Neural progenitor cell (in vitro differentiated cells): ENCODE results near the gene EEF1G. TPM values are rescaled to one million over a fixed set of nuclear protein-coding genes. Genes with fewer than 3 reads are reported as not detected.

Experiments used
- DNase-seq: peaks from one replicate; pipeline ENCODE4 v3.0.0-alpha.2; 2016; ENCODE audit warnings: low spot score
- H2AFZ ChIP-seq: fragments of 200-600 bp; sonication (generic); replicated peaks from 2 replicates; pipeline ENCODE4 v1.6.1; 2016; ENCODE audit warnings: antibody characterized with exemption
- H3F3A ChIP-seq: fragments of 200-600 bp; sonication (generic); 2 replicates; pipeline ENCODE4 v1.6.1; 2016; ENCODE audit warnings: antibody characterized with exemption, low read depth
- H3K27ac ChIP-seq: fragments of 200-600 bp; sonication (generic); 2 replicates; pipeline ENCODE4 v1.5.1; 2016; ENCODE audit warnings: mild to moderate bottlenecking
- H3K27me3 ChIP-seq: fragments of 200-600 bp; sonication (generic); 2 replicates; pipeline ENCODE4 v1.6.1; 2016; ENCODE audit warnings: mild to moderate bottlenecking, moderate library complexity
- H3K36me3 ChIP-seq: fragments of 200-600 bp; sonication (generic); 2 replicates; pipeline ENCODE4 v1.5.1; 2016
- H3K4me1 ChIP-seq: fragments of 200-600 bp; sonication (generic); 2 replicates; pipeline ENCODE4 v1.6.1; 2016; ENCODE audit warnings: mixed run types
- H3K4me2 ChIP-seq: fragments of 200-600 bp; sonication (generic); 2 replicates; pipeline ENCODE4 v1.6.1; 2016
- H3K4me3 ChIP-seq: fragments of 200-600 bp; sonication (generic); 2 replicates; pipeline ENCODE4 v1.5.1; 2016
- H3K79me2 ChIP-seq: fragments of 200-600 bp; sonication (generic); 2 replicates; pipeline ENCODE4 v1.6.1; 2016; ENCODE audit warnings: low read depth
- H3K9ac ChIP-seq: fragments of 200-600 bp; sonication (generic); 2 replicates; pipeline ENCODE4 v1.6.1; 2016
- H3K9me3 ChIP-seq: fragments of 200-600 bp; sonication (generic); 2 replicates; pipeline ENCODE4 v1.5.1; 2016; ENCODE audit warnings: low read depth
- H4K20me1 ChIP-seq: fragments of 200-600 bp; sonication (generic); 2 replicates; pipeline ENCODE4 v1.6.1; 2016; ENCODE audit warnings: low read depth
- H3K27ac Mint-ChIP-seq: 3 replicates; pipeline ENCODE4 v1.8.0; 2021; ENCODE audit warnings: mixed read lengths
- H3K27me3 Mint-ChIP-seq: 2 replicates; pipeline ENCODE4 v1.8.0; 2022; ENCODE audit warnings: low read depth, mild to moderate bottlenecking, inconsistent platforms, moderate library complexity, mixed read lengths; ENCODE audit not compliant: insufficient read depth
- H3K36me3 Mint-ChIP-seq: 3 replicates; pipeline ENCODE4 v1.8.0; 2021; ENCODE audit warnings: mixed read lengths
- H3K4me1 Mint-ChIP-seq: 3 replicates; pipeline ENCODE4 v1.8.0; 2021; ENCODE audit warnings: mixed read lengths
- H3K4me3 Mint-ChIP-seq: 3 replicates; pipeline ENCODE4 v1.8.0; 2021; ENCODE audit warnings: mild to moderate bottlenecking, moderate library complexity, mixed read lengths
- H3K9me3 Mint-ChIP-seq: 3 replicates; pipeline ENCODE4 v1.8.0; 2020; ENCODE audit warnings: mixed read lengths
- EZH2 ChIP-seq: fragments of 200-600 bp; sonication (generic); IDR thresholded peaks from 2 replicates; pipeline ENCODE4 v1.6.1; 2017; ENCODE audit warnings: antibody characterized with exemption, mild to moderate bottlenecking, moderate library complexity
- EZH2phosphoT487 ChIP-seq: fragments of 200-600 bp; sonication (generic); IDR thresholded peaks from 2 replicates; pipeline ENCODE4 v1.6.1; 2017; ENCODE audit warnings: antibody characterized with exemption
- total RNA-seq: library from RNA; depleted of rRNA; stranded (reverse); fragments of >200 nt; gene quantifications from 2 replicates; pipeline ENCODE4 v1.2.3, GENCODE V29; 2015; ENCODE audit warnings: low replicate concordance
- TF ChIP-seq, protein P1 (sequence below): fragments of 200-600 bp; sonication (generic); IDR thresholded peaks from 2 replicates; pipeline ENCODE4 v1.5.1; 2017; ENCODE audit warnings: antibody characterized with exemption, mild to moderate bottlenecking

The EEF1G gene
- total RNA-seq, 1 donor from 2014 or later = 2,358 TPM

DNA sequence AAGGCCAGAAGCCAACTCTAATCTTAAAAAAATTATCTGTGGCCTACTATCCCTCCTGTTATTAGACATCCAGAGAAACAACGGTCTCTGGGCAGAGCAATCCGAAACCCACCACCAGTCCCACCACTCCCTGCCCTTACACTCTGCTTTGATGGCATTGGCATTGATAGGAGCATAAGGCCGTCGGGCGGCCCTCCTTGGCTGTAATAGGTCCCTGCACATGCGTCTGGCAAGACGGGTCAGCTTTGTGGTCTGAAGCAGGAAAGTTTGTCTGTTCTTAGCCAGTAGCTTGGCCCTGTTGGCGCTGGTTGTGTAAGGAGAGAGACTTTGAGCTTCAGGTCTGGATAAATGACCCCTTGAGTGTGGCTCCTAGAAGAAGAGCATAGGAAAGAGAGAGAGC, 21.4 kb upstream of the EEF1G start:
- H3K27me3 ChIP-seq = no peaks in the 10 kb centered on the region
- H3K4me1 ChIP-seq = peaks cover 15% of the 10 kb centered on the region
- peaks cover 67% of the 10 kb centered on the region for H3F3A ChIP-seq
- DNase-seq = no peak
- no peak overlapping the region for H3K27ac Mint-ChIP-seq
- peaks cover 29% of the 10 kb centered on the region for H4K20me1 ChIP-seq
- H3K79me2 ChIP-seq = peaks cover 33% of the 10 kb centered on the region
- H3K27me3 Mint-ChIP-seq = peaks cover 2% of the 10 kb centered on the region
- H3K9ac ChIP-seq = no peak overlapping the region
- H2AFZ ChIP-seq = no peak overlapping the region
- peaks cover 33% of the 10 kb centered on the region for H3K36me3 Mint-ChIP-seq
- H3K27ac ChIP-seq = no peak overlapping the region
- peak overlapping the region; percentile 21 for H3K4me3 Mint-ChIP-seq
- H3K4me3 ChIP-seq = no peak overlapping the region
- H3K9me3 Mint-ChIP-seq = no peaks in the 10 kb centered on the region
- no peaks in the 10 kb centered on the region for H3K36me3 ChIP-seq
- H3K4me1 Mint-ChIP-seq = peaks cover 36% of the 10 kb centered on the region
- no peaks in the 10 kb centered on the region for H3K9me3 ChIP-seq
- no peak for TF ChIP-seq EZH2phosphoT487
- no peak for TF ChIP-seq EZH2
- TF ChIP-seq, protein P1, sequence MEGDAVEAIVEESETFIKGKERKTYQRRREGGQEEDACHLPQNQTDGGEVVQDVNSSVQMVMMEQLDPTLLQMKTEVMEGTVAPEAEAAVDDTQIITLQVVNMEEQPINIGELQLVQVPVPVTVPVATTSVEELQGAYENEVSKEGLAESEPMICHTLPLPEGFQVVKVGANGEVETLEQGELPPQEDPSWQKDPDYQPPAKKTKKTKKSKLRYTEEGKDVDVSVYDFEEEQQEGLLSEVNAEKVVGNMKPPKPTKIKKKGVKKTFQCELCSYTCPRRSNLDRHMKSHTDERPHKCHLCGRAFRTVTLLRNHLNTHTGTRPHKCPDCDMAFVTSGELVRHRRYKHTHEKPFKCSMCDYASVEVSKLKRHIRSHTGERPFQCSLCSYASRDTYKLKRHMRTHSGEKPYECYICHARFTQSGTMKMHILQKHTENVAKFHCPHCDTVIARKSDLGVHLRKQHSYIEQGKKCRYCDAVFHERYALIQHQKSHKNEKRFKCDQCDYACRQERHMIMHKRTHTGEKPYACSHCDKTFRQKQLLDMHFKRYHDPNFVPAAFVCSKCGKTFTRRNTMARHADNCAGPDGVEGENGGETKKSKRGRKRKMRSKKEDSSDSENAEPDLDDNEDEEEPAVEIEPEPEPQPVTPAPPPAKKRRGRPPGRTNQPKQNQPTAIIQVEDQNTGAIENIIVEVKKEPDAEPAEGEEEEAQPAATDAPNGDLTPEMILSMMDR = no peak
- H3K4me2 ChIP-seq = no peak overlapping the region

DNA sequence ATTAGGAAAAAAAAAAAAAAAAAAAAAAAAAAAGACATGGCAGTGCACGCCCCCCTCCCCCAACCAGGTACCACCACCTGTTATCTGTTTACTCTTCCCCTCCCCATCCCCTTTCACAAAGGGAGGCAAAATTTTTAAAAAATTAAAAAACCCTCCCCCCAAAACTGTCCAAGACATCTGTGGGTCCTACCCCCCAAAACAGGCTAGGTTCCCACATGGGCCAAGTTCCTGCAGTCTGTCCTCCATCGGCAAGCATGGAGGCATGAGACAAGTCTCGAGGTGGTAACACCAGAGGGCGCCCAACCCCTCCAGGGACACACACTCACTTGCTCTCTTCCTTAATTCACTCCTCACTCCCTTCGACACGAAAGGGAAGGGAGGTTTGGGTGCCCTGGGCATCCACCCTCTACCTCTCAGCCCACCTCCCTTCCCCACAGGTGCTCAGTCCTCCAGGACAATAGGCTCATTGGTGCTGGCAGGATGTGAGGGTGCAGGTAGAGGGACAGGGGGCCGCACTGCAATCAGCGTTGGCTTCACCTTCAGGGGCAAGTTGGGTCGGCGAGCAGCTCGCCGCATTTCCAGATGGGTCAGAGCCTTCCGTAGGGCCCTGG, 19.8 kb upstream of the EEF1G start:
- H2AFZ ChIP-seq = no peak overlapping the region
- TF ChIP-seq EZH2 (no peak), EZH2phosphoT487 (no peak)
- TF ChIP-seq, protein P1 = peak; percentile 71
- no peak overlapping the region for H3K4me2 ChIP-seq
- no peaks in the 10 kb centered on the region for H3K36me3 ChIP-seq
- DNase-seq = peak; percentile 88
- Mint-ChIP-seq H3K4me3 (peak overlapping the region; percentile 72), H3K9me3 (no peaks in the 10 kb centered on the region), H3K27me3 (peaks cover 2% of the 10 kb centered on the region), H3K36me3 (peaks cover 27% of the 10 kb centered on the region), H3K27ac (no peak overlapping the region), H3K4me1 (peaks cover 26% of the 10 kb centered on the region)
- H3K4me1 ChIP-seq = peaks cover 6% of the 10 kb centered on the region
- no peak overlapping the region for H3K4me3 ChIP-seq
- no peaks in the 10 kb centered on the region for H3K9me3 ChIP-seq
- H4K20me1 ChIP-seq = peaks cover 13% of the 10 kb centered on the region
- H3K9ac ChIP-seq = no peak overlapping the region
- H3K79me2 ChIP-seq = peaks cover 23% of the 10 kb centered on the region
- H3K27me3 ChIP-seq = no peaks in the 10 kb centered on the region
- no peak overlapping the region for H3K27ac ChIP-seq
- H3F3A ChIP-seq = peaks cover 67% of the 10 kb centered on the region

DNA sequence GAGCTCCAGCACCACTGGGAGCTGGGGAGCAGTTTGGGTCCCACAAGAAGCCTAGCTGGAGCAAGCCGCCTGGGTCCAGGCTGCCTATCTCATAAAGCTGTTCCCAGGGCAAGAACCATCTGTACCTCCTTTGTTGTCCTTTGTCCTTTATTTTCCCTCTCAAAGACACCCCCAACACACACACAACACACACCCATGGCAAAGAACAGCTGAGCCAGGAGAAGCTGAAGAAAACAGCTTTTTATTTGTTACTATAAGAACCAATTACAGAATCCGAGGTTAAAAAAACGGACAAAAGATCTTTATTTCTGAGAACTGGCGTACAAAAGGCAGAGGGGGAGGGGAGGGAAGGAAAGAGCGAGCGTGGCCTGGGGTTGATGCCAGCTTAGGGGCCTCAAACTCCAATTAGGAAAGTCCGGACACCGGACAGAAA, 19.3 kb upstream of the EEF1G start:
- Histone ChIP-seq H3K4me3 (no peak overlapping the region), H3K4me2 (no peak overlapping the region)
- peak overlapping the region; percentile 11 for H3K4me3 Mint-ChIP-seq

More for the DNA sequence above, 19.3 kb upstream of the EEF1G start:
- Histone ChIP-seq H3K4me1 (peaks cover 6% of the 10 kb centered on the region), H3K9ac (no peak overlapping the region), H2AFZ (no peak overlapping the region), H3K27me3 (no peaks in the 10 kb centered on the region), H3K36me3 (no peaks in the 10 kb centered on the region), H3K9me3 (no peaks in the 10 kb centered on the region), H3K27ac (no peak overlapping the region), H4K20me1 (peaks cover 8% of the 10 kb centered on the region), H3F3A (peaks cover 65% of the 10 kb centered on the region), H3K79me2 (peaks cover 18% of the 10 kb centered on the region)
- Mint-ChIP-seq H3K36me3 (peaks cover 23% of the 10 kb centered on the region), H3K4me1 (peaks cover 24% of the 10 kb centered on the region), H3K27me3 (peaks cover 2% of the 10 kb centered on the region), H3K9me3 (no peaks in the 10 kb centered on the region), H3K27ac (no peak overlapping the region)
- TF ChIP-seq, protein P1 = no peak
- no peak for TF ChIP-seq EZH2
- TF ChIP-seq EZH2phosphoT487 = no peak
- DNase-seq = no peak
